GM21723 (cell line): ENCODE data around the gene THY1.

ENCODE experiments used
- ATAC-seq: cut with Tn5 transposase; IDR thresholded peaks from one replicate; pipeline ENCODE4 v1.9.1; 2021; ENCODE audit warnings: mild to moderate bottlenecking, moderate library complexity; ENCODE audit not compliant: unreplicated experiment

Gene THY1

GRCh38 chr11:119372260-119373058 lies 50.5 kb downstream of the THY1 start:
- ATAC-seq, result no peak

DNA sequence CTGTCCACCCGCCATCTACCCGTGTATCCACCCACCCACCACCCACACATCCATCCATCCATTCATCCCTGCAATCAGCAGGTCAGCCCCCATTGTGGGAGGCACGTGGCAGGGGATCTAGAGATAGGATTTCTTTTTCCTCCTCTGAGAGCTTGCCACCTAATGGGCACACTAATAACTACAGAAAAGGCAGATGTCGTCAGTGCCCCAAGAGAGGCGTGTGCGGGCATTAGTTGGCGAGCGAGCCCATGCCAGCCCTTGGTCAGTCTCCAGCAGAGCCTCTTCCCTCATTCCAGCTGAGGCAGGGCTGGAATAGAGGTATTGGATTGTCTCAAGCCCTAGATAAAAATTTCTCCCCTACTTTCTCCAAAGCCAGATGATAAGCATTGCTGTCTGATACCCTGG lies 51.2 kb downstream of the THY1 start:
- ATAC-seq, result no peak

DNA sequence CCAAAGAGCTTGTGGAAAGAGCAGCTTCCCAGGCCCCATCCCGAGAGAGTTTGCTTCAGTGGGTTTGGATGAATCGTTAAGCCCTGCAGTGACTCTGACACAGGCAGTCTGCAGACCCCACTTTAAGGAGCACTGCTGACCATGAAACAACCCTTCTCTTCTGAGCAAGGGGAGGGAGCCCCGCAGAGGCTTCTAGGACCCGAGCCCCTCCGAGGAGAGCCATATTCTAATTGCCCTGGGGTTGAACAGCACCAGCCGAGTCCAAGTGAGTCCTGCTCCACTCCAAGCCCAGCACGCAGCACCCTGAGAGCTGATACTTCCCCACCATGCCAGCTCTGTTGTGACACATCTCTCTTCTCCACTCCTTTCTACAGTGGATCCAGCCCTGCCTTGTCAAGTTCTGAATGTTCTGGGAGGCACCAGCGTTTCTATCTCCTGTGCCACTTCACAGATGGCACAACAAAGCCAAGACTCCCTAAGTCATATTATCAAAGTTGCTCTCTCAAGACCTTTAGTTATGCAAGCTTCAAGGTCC lies 51.8 kb downstream of the THY1 start:
- no peak for ATAC-seq

- ATAC-seq, result no peak
These were observed 52.4 kb downstream of the THY1 start for GRCh38 chr11:119370486-119371046.

DNA sequence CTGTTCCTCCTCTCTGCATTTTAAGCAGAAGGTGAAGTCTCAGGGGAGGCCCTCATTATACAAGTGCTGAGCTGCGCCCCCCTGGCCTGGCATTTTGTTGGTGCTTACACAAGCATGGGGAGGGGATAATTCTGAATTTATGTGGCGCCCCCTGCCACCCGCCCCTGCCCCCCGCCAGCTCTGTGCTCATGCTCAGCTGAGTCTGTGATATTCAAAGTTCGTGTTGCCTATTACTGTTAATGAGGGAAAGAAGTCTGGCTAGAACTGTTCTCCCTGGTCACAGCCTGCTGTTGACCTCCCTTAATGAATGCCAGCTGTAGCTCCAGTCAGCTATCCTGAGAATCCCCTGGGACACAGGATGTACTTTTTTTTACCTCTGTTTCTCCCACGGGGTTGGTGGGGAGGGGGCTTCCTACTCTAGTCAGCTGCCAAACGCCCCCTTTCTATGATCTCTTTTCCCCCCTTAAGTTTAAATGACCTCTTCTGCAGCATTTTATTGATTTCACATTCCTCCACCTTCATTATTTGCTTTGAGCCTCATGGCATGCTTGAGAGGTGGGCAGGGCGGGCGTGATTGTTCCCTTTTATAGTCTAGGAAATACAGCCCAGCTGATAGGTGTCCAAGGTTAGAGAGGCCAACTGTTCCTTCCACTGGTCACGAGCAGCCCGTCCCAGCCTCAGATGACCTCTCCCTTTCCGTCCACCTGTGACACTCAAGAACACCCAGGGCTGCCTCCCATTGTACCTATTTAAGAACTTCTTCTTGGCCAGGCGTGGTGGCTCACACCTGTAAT lies 53.6 kb downstream of the THY1 start:
- no peak for ATAC-seq

DNA sequence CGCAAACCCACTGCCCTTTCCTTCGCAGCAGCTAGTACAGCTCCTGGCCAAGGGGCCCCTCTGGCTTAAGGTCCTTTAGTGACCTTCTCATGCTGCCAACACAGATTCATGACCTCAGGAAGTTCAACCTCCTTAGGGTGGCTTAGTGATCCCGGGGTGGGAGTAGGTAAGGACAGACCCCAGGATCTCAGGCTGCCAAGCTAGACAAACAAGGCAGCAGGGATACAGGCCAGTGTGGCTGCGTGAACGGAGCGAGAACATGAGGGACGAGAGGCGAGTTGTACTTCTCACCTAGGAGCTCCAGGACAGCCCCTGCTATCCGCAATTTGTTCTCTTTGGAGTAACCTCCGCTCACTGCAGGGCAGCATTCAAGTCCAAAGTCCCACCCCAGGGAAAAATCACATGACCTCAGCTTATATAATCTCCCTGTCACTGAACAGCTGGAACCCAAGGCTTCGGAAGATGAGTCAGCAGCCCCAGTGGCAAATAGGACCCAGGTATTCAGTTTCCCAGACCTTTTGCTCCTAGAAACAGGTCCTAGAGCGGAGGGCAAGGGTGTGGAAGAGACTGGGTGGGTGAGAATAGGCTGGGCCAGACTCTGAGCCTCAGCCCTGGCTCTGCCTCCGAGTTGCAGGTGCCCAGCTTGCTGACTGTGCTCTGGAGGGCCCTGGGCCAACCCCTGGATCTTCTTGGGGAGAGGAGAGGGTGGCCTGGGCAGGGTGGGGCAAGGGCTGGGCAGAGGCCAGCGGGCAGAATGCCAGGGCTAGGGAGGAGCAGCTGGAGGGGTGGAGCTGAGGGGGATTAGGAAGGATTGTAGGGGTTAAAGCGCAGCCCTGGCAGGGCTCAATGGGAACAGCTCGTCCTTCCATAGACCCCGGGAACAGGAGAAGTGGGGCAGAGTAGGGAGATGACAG lies 54.6 kb downstream of the THY1 start:
- ATAC-seq, result no peak

DNA sequence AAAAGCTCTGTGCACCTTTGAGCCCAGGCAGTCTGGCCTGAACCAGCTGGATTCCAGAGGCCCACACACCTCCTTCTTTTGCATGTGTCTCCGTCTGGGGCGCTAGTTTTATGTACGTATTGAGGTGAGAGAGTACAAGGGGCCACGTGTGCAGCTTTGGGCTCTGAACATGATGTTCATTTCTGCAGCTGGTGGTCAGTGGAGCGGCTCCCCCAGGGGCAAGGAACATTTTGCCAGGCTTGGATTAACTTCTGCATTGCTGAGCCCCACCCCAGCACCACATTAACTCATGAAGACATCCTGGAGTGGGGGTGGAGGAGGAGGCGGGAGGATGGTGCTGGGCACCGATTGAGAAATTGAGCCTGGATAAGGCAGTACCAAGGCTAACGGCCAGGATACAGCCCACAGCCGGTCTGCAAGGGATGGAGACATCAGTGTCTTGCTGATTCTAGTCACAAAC lies 55.3 kb downstream of the THY1 start:
- ATAC-seq, result no peak
